Activated naive CD4-positive, alpha-beta T cell (primary cell): ENCODE data around the gene TBL1X.

ENCODE experiments used
- DNase-seq, 4 experiments: peaks; one replicate each; lab custom pipeline; 2025; lab: John Stamatoyannopoulos, UW

Gene TBL1X

GRCh38 chrX:9668537-9668936, 203.7 kb downstream of the TBL1X start:
- DNase-seq = no peak

- DNase-seq = no peak
Observed at GRCh38 chrX:9670136-9670814, 205.4 kb downstream of the TBL1X start.

GRCh38 chrX:9671998-9672397, 207.1 kb downstream of the TBL1X start:
- DNase-seq = no peak

GRCh38 chrX:9676306-9676705, 211.4 kb downstream of the TBL1X start:
- DNase-seq = no peak

- no peak for DNase-seq
Observed at GRCh38 chrX:9676738-9677097, 211.9 kb downstream of the TBL1X start.

- DNase-seq = no peak
Observed at GRCh38 chrX:9677098-9677739, 212.4 kb downstream of the TBL1X start.

GRCh38 chrX:9678215-9678965, 213.5 kb downstream of the TBL1X start:
- no peak for DNase-seq

- no peak for DNase-seq
Observed at GRCh38 chrX:9681011-9681410, 216.2 kb downstream of the TBL1X start.

- no peak for DNase-seq
Observed at GRCh38 chrX:9681422-9681821, 216.6 kb downstream of the TBL1X start.

GRCh38 chrX:9682456-9682855, 217.6 kb downstream of the TBL1X start:
- DNase-seq = no peak

GRCh38 chrX:9682861-9683260, 218.0 kb downstream of the TBL1X start:
- DNase-seq = no peak

GRCh38 chrX:9683350-9683749, 218.5 kb downstream of the TBL1X start:
- no peak for DNase-seq

- no peak for DNase-seq
Observed at GRCh38 chrX:9687899-9688298, 223.0 kb downstream of the TBL1X start.

- DNase-seq = no peak
Observed at GRCh38 chrX:9688833-9689232, 224.0 kb downstream of the TBL1X start.

GRCh38 chrX:9690046-9690445, 225.2 kb downstream of the TBL1X start:
- no peak for DNase-seq

- DNase-seq = no peak
Observed at GRCh38 chrX:9693307-9694001, 228.6 kb downstream of the TBL1X start.

GRCh38 chrX:9698576-9698975, 233.7 kb downstream of the TBL1X start:
- no peak for DNase-seq

GRCh38 chrX:9700555-9700954, 235.7 kb downstream of the TBL1X start:
- DNase-seq = no peak

- no peak for DNase-seq
Observed at GRCh38 chrX:9701790-9702189, 236.9 kb downstream of the TBL1X start.

- no peak for DNase-seq
Observed at GRCh38 chrX:9703406-9703805, 238.5 kb downstream of the TBL1X start.

- no peak for DNase-seq
Observed at GRCh38 chrX:9704876-9705465, 240.1 kb downstream of the TBL1X start.

- DNase-seq = no peak
Observed at GRCh38 chrX:9706421-9706820, 241.6 kb downstream of the TBL1X start.
